Measurements from ENCODE around the gene ADAMTS15.

Gene ADAMTS15

DNA sequence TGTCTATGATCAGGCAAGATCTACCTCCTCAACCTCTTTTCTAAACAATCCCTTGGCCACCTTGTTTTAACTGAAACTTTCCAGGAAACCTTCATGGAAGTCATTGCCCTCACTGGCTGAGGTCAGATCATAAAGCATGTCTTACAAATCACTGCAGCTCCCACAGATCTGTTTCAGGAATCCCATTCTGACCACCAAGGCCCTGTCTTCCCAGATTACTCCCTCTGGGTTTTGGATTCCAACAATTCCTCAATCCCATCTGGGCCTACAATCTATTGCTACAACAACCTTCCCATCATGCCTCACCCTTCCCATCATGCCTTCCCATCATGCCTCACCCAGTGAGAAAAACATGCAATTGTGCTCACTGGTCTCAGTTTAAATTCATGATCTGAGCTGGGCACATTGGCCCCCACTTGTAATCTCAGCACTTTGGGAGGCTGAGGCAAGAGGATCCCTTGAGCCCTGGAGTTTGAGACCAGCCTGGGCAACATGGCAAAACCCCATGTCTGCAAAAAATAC, 15.9 kb downstream of the ADAMTS15 start:
- no peak for DNase-seq

DNA sequence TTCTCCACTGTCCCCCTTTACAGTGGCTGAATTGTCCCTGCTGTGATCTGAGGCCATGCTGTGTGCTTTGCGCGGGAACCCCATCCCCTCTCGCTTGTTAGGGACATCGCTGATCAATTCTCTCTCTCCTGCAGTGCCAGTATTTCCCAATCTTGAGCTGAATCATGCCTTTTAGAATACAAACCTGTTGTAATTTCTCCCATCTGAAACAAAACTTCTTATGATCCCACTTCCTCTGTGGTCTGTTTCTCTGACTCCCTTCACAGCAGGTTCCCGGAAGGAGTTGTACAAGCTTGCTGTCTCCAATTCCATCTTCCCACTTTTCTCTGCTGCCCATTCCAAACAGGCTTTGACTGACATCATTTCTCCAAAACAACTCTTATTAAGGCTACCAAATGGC, 16.8 kb downstream of the ADAMTS15 start:
- no peak for DNase-seq

DNA sequence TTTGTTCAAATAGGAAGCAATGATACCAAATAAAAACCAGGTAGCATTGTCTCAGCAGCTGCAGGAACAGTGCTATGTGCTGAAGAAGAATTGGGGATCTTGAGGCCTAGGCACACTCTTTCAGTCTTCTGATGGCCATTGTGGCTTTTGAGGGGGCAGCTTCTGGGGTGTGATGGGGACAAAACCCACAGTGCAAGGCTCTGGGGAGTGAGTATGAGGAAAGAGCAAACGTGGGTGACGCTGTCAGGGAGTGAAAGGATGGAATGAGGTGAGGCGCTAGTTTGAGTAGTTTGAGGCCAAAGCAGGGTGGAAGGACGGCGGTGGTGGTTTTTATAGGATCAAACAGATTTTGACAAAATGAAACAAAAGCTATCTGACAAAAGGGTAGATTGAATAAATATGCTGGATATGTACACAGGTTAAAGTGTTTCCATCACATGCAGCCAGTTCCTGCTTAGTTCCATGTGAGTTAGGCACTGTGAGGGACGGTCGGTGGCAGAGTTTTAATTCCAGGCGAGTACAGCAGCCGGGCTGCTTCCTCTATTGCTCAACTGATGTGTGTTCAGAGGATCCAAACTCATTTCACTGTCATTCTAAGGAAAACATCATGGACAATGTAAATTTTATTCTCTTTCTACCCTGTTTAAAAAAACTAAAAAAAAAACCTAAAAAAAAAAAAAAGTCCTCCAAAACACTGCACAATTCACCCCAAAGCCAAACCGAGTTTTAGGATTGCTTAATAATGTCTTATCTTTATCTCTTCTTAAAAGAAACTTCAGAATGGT, 18.9 kb downstream of the ADAMTS15 start:
- no peak for DNase-seq

DNA sequence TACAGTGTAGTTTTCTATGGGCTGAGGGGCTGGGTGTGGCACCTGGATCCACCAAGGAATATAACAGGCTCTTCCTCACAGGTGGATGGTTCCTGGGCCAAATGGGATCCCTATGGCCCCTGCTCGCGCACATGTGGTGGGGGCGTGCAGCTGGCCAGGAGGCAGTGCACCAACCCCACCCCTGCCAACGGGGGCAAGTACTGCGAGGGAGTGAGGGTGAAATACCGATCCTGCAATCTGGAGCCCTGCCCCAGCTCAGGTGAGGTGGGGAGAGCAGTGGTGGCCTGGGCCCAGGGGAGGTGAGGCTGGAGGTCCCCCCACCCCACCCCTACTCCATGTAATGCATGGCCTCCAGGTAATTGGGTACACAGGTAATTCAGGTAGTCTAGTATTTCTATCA, 20.7 kb downstream of the ADAMTS15 start:
- no peak for DNase-seq

DNA sequence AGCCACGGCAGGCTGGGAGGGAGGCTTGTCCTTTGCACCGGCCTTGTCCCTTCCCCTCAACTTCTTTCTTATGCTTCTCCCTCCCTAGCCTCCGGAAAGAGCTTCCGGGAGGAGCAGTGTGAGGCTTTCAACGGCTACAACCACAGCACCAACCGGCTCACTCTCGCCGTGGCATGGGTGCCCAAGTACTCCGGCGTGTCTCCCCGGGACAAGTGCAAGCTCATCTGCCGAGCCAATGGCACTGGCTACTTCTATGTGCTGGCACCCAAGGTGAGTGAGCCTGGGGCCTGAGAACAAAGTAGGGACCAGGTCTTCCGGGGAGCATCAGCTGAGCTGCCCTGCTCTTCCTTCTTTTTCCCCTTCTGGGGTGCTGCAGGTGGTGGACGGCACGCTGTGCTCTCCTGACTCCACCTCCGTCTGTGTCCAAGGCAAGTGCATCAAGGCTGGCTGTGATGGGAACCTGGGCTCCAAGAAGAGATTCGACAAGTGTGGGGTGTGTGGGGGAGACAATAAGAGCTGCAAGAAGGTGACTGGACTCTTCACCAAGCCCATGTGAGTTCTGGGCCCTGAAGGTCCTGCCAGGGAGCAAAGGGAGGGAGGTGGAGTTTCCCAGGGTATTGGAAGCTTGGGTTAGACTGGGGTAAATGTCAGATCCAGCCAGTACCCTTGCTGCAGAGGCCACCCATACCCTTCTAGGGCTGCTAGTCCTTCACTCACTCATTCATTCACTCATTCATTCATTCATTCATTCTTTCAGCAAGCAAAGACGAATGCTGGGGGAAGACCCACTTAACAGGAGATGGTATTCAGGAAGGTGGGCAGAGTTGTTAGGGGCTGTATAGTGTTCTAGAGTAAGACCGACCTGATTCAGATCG, 22.6 kb downstream of the ADAMTS15 start:
- DNase-seq, result no peak

DNA sequence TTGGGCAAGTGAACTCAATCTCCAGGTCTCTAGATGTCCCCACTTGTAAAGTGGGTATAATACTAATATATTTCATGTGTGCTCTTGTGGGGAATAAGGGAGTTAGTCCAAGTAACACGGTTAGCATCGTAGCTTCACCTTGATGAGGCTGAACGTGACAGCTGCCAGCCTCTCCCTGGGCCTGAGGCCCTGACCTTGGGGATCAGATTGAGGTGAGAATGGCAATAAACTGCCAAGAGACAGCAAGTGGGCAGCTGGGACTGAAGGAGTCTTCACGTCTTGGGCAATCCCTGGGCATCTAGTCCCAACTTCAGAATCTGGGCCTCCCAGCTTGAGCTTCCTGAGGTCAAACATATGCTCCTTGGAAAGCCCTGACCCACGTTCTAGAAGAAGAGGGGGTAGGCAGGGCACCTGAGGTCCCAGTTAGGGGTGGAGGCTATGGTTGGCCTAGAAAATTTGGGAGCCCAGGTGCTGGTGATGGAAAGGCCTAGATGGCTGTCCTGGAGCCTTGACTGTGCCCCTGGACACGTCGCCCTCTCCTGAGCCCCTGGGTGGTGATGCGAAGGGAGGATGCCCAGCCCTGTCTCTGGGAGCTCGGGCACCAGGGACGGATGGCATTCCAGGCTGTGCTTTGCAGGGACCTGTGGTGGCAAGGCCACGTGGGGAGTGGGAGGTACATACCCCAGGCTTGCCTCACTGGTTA, 23.4 kb downstream of the ADAMTS15 start:
- no peak for DNase-seq

DNA sequence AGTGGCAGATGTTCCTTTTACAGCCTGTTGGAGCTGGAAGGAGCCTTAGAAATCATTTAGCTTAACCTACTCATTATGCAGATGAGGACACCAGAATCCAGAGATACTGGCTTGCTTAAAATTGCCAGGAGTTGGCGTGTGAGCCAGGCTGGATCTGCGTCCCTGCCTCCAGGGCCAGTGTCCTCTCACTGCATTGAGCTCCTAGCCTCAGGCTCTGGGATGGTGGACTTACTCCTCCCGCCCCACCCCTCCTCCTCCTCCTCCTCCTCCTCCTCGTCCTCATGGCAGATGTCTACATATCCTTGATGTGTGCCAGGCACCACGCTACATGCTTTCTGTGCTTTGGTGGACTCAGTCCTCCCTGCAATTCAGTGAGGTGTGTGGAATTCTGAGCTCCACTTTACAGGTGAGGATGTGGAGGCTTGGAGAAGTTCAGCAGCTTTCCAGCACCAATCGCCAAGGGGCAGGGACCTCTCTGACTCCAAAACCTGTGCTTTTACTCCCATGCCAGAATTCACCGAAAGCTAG, 24.1 kb downstream of the ADAMTS15 start:
- DNase-seq, result no peak

DNA sequence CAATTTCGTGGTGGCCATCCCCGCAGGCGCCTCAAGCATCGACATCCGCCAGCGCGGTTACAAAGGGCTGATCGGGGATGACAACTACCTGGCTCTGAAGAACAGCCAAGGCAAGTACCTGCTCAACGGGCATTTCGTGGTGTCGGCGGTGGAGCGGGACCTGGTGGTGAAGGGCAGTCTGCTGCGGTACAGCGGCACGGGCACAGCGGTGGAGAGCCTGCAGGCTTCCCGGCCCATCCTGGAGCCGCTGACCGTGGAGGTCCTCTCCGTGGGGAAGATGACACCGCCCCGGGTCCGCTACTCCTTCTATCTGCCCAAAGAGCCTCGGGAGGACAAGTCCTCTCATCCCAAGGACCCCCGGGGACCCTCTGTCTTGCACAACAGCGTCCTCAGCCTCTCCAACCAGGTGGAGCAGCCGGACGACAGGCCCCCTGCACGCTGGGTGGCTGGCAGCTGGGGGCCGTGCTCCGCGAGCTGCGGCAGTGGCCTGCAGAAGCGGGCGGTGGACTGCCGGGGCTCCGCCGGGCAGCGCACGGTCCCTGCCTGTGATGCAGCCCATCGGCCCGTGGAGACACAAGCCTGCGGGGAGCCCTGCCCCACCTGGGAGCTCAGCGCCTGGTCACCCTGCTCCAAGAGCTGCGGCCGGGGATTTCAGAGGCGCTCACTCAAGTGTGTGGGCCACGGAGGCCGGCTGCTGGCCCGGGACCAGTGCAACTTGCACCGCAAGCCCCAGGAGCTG, 24.8 kb downstream of the ADAMTS15 start:
- DNase-seq, result no peak

DNA sequence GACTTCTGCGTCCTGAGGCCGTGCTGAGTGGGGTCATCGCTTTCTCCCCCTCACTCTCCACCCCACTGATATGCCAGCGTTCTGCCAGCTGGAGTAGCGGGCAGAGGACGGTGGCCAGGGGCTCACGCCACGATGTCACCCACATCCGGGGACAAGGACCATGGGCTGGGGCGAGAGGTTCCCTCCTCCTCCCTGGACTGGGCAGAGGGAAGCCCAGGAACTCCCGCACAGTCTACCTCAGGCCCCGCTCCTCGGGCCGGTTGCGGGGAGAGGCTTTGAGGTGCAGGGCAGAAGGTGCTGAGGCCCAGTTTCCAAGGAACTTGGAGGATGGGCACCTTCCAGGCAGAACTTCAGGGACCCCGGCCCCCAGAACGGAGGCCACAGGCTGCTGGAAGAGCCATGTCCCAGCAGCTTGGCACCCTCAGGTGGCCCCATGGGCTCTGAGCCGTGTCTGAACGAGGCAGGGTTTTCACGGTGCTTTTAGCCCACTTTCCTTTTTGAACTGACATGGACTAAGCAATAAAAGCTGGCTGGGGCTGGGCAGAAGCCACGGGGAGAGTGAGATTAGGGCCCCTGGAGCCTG, 25.4 kb downstream of the ADAMTS15 start:
- DNase-seq, result no peak

DNA sequence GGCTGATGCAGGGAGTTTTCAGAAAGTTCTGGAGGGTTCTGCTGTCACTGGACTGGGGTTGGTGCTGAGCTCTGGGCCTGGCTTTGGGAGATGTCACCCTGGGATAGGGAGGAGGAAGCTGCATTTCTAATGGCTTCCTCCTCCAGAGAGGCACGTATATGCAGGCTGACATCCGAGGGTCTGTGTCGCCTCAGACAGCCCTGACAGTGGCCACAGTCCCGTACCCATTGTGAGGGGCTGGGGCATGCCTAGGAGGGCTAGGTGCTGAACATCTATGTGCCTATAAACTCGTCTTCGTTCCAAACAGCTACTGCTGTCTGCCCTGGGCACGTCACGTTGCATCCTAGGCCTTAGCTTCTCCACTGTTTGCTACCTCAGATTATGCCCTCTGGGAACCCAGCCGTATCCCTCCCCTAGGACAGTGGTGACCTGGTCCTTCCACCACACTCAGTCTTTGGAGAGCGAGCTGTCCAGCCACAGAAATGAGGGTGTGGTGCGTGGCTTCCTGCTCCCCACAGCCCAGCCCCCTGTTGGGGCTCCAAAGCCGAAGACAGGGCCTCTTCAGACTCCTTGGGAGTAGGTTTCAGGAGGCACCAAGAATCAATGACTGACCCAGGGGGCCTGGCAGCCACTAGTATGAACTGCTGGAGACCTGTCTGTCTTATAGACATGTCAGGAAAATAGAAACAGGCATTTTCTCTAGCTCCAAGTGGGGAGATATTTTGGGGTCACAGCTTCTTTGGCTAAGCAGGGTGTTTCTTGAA, 26.4 kb downstream of the ADAMTS15 start:
- no peak for DNase-seq

DNA sequence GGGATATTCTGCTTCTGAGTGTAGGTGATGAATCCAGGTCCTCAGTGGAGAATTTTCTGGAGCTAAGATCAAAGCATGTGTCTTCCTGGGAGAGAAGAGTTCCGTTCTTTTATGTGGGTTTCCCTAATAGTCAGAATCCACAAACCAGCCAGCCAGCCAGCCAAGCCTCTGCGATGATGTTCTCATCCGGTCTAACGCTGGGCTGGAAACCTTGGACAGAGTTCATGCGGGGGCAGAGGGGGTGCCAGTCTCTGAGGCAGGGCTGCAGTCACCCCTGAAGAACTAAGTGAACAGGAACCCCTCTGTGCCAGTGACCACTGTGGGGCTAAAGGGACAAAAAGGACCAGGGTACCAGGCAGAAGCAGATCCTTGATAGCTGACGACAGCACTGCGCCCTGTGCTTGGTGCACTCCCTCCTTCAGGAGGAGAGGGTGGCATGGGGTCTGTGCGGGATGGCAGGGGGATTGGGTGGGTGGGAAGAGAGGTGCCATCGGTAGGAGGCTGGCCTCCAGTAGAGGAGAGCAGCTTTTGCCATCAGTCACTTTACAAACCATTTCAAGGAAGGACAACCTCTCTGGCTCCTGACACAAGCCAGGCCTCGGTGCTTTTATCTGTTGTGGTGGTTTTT, 27.1 kb downstream of the ADAMTS15 start:
- no peak for DNase-seq

DNA sequence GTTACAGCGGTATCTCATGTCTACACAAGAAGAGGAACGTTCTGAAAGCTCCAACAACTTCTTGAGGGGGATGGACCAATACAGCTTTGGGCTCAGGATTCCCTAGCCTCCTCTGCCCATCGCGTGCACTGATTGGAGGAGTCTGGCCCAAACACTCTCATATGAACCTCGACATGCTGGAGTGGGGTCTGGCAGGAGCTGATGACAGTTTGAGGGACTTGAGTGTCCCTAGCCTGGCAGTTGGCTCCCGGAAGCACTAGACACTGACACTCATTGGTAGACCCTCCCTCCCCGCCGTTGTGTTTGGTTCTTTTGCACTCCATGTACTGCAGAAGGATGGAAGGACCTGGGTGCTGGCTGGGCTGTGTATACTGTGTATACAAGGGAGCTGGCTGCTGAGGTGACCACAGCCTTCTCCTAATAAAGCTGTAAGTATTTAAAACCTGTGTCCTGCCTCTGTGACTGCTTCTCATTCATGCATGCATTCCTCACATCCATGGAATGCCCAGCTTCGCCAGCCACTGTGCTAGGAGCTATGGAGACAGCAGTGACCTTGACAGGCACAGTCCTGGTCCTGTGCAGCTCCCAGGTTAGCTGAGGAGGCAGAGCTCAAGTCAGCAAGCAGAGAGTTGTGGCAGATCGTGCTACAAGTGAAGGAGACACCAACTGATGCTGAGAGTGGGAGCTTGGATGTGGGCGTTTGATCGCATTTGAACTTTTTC, 27.9 kb downstream of the ADAMTS15 start:
- no peak for DNase-seq

DNA sequence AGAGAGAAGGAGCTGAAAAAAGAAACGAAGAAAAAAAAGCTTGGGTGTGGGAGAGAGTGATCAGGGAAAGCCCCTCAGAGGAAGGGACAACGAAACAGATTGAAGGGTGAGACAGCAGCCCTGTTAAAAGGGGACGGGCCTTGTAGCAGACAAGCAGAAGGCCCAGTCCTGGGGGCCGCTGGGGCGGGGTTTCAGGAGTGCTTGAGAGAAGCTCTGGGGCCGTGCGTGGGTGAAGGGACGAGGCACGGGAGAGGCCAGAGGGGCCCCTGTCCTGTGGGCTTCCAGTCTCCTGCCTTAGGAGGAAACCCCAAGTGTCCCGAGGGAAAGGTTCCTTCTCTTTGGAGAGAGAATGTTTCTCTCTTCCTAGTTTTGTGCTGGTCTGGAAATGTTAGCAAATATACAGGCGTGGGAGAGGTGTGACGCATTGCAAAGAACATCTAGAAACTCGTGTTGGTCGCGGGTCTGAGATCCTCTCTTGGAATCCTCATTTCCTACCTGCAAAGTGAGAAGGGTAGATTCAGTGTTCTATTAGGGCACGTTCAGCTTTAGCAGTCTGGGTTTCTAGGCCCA, 28.6 kb downstream of the ADAMTS15 start:
- no peak for DNase-seq

DNA sequence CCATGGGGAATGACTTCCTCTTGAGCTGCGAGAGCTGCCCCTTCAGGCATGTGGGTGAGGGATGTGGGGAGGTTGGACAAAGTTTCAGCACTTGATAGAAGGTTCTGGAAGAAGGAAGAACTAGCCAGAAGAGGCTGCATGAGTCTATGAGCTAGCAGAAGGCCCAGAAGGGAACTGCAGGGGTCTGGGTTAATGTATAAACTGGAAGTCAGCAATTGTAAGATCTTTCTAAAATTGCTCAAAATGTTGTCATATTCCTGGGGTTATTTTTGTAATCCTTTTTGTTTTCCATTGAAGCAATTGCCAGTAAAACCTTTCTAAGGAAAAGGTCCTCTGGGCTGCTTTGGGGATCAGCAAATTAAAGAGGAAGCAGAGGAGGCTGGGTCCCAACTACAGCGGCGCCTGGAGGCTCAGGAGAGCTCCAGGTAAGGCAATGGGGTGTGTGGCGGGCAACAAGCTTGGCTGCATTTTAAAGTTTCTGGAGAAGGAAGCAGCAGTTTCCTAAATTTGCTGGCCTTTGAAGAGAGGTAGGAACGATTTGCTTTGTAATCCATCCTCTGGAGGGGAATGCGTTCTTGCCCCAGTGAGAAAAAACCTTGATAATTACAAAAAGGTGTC, 29.2 kb downstream of the ADAMTS15 start:
- DNase-seq, result no peak

DNA sequence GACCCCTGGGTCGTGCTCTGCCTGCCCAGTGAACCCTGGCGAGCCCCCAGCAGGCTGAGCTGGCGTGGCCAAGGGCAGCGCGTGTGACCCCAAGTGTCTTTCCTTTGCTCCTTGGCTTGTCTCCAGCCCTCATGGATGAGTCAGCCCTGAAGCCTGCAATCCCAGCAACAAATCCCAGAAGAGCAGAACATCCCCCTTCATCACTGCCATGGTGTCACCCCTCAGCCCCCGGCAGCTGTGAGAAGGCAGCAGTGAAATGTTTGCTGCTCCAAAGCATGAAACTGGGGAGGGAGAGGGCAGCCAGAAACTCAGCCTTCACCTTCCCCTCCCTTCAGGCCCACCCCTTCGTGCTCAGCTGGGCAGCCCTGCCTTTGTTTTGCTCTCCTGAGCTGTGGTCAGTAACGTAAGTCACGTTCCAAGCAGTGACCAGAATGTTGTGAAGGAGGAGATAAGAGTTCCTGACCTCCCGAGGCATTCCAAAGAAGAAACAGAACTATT, 29.8 kb downstream of the ADAMTS15 start:
- DNase-seq, result no peak

DNA sequence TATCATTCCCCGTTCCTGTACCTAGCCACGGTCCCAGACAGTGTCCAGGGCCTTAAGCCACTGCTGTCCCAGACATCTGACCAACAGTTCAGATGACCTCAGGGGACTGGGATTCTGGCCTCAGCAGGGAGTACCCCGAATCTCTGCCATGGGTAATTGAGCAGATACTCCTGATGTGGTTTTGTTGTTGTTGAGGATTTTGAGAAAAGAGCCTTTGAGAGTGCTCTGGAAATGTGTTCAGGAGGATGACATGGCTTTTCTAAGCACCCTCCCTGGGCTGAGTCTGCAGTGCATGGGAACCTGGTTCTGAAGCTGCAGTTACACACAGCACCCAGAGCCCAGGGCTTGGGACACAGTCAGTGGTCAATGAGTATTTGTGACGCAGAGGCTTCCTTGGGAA, 30.4 kb downstream of the ADAMTS15 start:
- DNase-seq, result no peak

DNA sequence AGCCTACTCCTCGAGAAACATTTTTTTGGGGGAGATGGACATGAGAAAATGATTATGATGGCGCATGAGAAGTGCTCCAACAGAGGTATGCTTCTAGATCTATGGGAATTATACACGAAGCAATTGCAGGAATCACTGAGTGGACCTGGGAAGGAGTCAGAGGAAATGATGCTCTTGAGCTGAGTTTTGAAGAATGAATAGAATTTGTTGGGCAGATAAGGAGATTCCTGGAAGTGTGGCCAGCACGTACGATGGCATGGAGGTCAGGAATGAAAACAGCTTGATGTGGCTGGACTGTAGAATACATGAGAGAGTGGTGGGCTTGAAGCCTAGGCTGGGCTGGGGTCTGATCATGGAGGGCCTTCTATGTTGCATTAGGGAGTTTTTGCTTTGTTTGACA, 31.7 kb downstream of the ADAMTS15 start:
- DNase-seq, result no peak

DNA sequence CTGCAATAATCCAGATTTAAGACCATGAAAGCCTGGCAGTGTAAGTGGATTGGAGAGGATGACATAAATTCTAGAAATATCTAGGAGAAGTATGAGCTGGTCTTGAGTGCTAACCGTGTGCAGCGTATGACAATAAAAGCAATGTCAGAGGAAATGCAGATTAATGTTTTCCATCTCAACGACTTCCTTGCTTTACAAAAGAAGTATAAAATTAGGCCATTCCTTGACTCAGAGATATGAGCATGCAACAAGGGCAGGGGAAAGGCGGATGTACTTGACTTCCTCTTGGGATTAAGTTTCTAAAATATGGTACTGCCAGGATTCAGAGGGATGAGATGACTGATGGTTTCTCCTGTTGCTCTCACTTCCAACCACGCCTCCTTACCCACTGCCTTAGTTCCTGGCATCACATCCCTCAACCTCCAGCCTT, 32.3 kb downstream of the ADAMTS15 start:
- peak; percentile 20 for DNase-seq

DNA sequence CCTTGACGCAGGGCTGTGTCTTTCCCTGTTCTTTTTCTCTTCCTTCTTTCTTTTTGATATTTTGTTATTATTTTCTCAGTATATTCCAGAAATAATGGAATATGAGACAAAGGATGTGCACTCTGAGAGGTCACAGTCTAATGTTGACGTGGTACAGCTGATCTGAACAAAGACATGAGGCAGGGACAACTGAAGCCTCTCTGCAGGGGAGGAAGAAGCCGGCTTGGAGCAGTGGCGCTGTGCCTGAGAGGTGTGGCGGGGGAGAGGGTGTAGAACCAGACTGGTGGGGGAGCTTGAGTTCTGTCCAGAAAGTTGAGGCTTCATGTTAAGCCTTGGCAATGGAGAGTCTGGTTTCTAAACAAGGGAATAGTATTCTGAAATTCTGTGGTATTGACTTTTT, 34.7 kb downstream of the ADAMTS15 start:
- no peak for DNase-seq
